NT2/D1 (cell line): ENCODE measurements around the gene PMPCA.

Experiments used
- DNase-seq: peaks from one replicate; pipeline ENCODE4 v3.0.0-alpha.2; 2011; ENCODE audit warnings: low read depth, low spot score
- H3K27me3 ChIP-seq: 2 replicates; pipeline ENCODE4 v1.6.0; 2011; ENCODE audit warnings: mild to moderate bottlenecking; ENCODE audit not compliant: insufficient read length, insufficient read depth
- H3K36me3 ChIP-seq: 2 replicates; pipeline ENCODE4 v1.6.1; 2011; ENCODE audit warnings: mild to moderate bottlenecking, low read length, mixed read lengths; ENCODE audit not compliant: insufficient read depth, insufficient read length
- H3K4me1 ChIP-seq: 2 replicates; pipeline ENCODE4 v1.5.1; 2011; ENCODE audit not compliant: insufficient read depth, insufficient read length
- H3K4me3 ChIP-seq: 2 replicates; pipeline ENCODE4 v1.5.1; 2011; ENCODE audit warnings: low read depth; ENCODE audit not compliant: insufficient read length
- H3K9ac ChIP-seq: 2 replicates; pipeline ENCODE4 v1.6.0; 2011; ENCODE audit warnings: low read depth; ENCODE audit not compliant: insufficient read length
- H3K9me3 ChIP-seq: 2 replicates; pipeline ENCODE4 v1.5.1; 2011; ENCODE audit warnings: mild to moderate bottlenecking, low read length; ENCODE audit not compliant: insufficient read depth
- SUZ12 ChIP-seq: IDR thresholded peaks from 2 replicates; pipeline ENCODE4 v1.6.1; 2011; ENCODE audit not compliant: insufficient read length, insufficient read depth; ENCODE audit errors: extremely low read depth
- YY1 ChIP-seq: IDR thresholded peaks from 2 replicates; pipeline ENCODE4 v1.6.1; 2011; ENCODE audit not compliant: insufficient read length, insufficient read depth
- ZNF274 ChIP-seq: IDR thresholded peaks from 2 replicates; pipeline ENCODE4 v1.6.1; 2011; ENCODE audit warnings: mild to moderate bottlenecking, low read depth, low read length

PMPCA gene

DNA sequence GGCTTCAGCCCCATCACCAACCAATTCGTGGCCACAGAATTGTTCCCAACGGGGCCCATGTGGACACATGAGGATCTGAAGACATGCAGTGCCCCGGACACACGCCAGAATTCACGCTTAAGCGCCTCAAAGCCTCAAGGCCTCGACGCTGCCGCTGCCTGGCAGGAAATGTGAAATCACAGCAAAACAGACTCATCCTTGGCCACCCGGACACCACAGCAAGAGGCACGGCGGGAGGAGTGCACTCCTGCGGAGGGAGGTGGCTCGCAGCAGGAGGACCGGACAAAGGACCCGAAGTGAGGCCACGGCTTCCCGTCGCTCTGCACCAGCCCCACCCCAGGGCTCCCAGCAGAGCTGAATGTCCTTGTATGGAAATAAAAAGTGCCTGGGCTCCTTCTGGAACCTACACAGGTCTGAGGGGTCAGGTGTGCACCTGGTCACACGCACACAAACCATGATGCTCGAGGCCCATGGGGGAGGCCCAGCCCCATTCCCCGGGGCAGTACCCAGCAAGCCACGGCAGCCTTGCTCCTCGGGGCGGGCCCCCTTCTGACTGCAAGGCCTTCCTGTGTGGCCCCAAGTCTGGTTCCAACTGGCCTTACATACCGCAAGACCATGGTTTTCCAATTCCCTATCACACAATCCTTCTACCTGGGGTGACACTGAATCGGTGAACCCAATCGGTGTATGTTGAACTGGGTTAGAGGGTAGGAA, 62.3 kb downstream of the PMPCA start:
- H3K36me3 ChIP-seq, result peaks cover 100% of the 10 kb centered on the region
- H3K4me3 ChIP-seq, result no peak overlapping the region
- no peaks in the 10 kb centered on the region for H3K4me1 ChIP-seq
- TF ChIP-seq ZNF274 (no peak), SUZ12 (no peak), YY1 (no peak)
- no peak for DNase-seq
- no peak overlapping the region for H3K9ac ChIP-seq
- no peaks in the 10 kb centered on the region for H3K27me3 ChIP-seq
- no peaks in the 10 kb centered on the region for H3K9me3 ChIP-seq

DNA sequence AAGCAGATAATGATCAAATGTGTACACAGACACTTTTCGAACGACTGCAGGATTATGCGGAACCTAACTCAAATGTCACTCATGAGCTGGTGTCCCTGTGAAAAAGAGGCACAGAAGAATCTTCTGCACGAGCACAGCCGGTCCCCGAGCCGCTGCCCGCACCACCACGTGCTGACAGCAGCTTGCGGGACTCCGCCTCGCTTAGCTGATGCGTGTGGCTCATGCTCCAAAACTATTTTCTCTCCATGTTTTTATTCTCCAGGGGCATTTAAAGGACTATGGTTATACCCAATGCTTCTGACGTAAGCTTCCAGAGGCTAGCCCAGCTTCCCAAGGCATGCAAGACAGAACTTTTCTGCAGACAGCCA, 62.9 kb downstream of the PMPCA start:
- Histone ChIP-seq H3K9ac (no peak overlapping the region), H3K9me3 (no peaks in the 10 kb centered on the region), H3K27me3 (no peaks in the 10 kb centered on the region), H3K4me1 (no peaks in the 10 kb centered on the region), H3K4me3 (no peak overlapping the region), H3K36me3 (peaks cover 100% of the 10 kb centered on the region)
- TF ChIP-seq ZNF274 (no peak), SUZ12 (no peak), YY1 (no peak)
- DNase-seq, result no peak
